Ishikawa (cell line): ENCODE data around the gene QPCT.

Experiments
- CEBPB ChIP-seq: IDR thresholded peaks from 2 replicates; pipeline ENCODE4 v1.6.1; 2012
- CREB1 ChIP-seq: IDR thresholded peaks from 2 replicates; pipeline ENCODE4 v1.6.1; 2012; ENCODE audit warnings: low read depth
- EGR1 ChIP-seq: IDR thresholded peaks from 2 replicates; pipeline ENCODE4 v1.6.1; 2012
- EP300 ChIP-seq: IDR thresholded peaks from 2 replicates; pipeline ENCODE4 v1.6.1; 2012; ENCODE audit warnings: borderline replicate concordance
- FOXM1 ChIP-seq: IDR thresholded peaks from 2 replicates; pipeline ENCODE4 v1.6.1; 2012; ENCODE audit warnings: low read depth, borderline replicate concordance
- NFIC ChIP-seq: IDR thresholded peaks from 2 replicates; pipeline ENCODE4 v1.6.1; 2012
- RAD21 ChIP-seq: IDR thresholded peaks from 2 replicates; pipeline ENCODE4 v1.6.1; 2012; ENCODE audit warnings: low read depth
- TAF1 ChIP-seq: IDR thresholded peaks from 2 replicates; pipeline ENCODE4 v1.6.1; 2012; ENCODE audit warnings: low read depth, mild to moderate bottlenecking
- TCF12 ChIP-seq: IDR thresholded peaks from 2 replicates; pipeline ENCODE4 v1.6.1; 2012; ENCODE audit warnings: low read depth
- TEAD4 ChIP-seq: IDR thresholded peaks from 2 replicates; pipeline ENCODE4 v1.6.1; 2012
- YY1 ChIP-seq: IDR thresholded peaks from 2 replicates; pipeline ENCODE4 v1.6.1; 2012; ENCODE audit warnings: low read depth
- ZBTB7A ChIP-seq: IDR thresholded peaks from 2 replicates; pipeline ENCODE4 v1.6.1; 2012; ENCODE audit warnings: low read depth
- TF ChIP-seq, protein P1 (sequence below): IDR thresholded peaks from 2 replicates; pipeline ENCODE4 v1.6.1; 2012; ENCODE audit warnings: low read depth, mild to moderate bottlenecking
- TF ChIP-seq, protein P2 (sequence below): IDR thresholded peaks from 2 replicates; pipeline ENCODE4 v1.6.1; 2012
- TF ChIP-seq, protein P3 (sequence below): IDR thresholded peaks from 2 replicates; pipeline ENCODE4 v1.6.1; 2012

The QPCT gene

DNA sequence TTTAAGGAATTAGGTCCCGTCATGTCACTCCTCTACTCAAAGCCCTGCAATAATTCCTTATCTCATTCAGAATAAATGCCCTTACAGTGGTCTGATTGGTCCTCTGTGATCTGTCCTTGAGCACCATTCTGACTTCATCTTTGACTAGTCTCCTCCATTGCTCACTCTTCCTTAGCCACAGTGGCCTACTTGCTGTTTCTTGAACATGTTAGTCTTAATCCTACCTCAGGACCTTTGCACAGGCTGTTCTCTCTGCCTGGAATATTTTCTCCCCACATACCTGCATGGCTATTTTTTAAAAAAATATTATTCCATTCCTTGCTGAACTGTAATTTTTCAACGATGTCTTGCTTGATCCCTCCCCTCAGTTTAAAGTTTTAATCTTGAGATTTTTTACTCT is 48.0 kb downstream of the QPCT start:
- TF ChIP-seq FOXM1, result no peak
- no peak for TF ChIP-seq EP300
- no peak for TF ChIP-seq ZBTB7A
- no peak for TF ChIP-seq NFIC
- TF ChIP-seq, protein P1, sequence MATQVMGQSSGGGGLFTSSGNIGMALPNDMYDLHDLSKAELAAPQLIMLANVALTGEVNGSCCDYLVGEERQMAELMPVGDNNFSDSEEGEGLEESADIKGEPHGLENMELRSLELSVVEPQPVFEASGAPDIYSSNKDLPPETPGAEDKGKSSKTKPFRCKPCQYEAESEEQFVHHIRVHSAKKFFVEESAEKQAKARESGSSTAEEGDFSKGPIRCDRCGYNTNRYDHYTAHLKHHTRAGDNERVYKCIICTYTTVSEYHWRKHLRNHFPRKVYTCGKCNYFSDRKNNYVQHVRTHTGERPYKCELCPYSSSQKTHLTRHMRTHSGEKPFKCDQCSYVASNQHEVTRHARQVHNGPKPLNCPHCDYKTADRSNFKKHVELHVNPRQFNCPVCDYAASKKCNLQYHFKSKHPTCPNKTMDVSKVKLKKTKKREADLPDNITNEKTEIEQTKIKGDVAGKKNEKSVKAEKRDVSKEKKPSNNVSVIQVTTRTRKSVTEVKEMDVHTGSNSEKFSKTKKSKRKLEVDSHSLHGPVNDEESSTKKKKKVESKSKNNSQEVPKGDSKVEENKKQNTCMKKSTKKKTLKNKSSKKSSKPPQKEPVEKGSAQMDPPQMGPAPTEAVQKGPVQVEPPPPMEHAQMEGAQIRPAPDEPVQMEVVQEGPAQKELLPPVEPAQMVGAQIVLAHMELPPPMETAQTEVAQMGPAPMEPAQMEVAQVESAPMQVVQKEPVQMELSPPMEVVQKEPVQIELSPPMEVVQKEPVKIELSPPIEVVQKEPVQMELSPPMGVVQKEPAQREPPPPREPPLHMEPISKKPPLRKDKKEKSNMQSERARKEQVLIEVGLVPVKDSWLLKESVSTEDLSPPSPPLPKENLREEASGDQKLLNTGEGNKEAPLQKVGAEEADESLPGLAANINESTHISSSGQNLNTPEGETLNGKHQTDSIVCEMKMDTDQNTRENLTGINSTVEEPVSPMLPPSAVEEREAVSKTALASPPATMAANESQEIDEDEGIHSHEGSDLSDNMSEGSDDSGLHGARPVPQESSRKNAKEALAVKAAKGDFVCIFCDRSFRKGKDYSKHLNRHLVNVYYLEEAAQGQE, result no peak
- TF ChIP-seq YY1, result no peak
- TF ChIP-seq TAF1, result no peak
- TF ChIP-seq CEBPB, result no peak
- no peak for TF ChIP-seq TCF12
- TF ChIP-seq EGR1, result no peak
- TF ChIP-seq RAD21, result no peak
- no peak for TF ChIP-seq CREB1
- TF ChIP-seq, protein P2, sequence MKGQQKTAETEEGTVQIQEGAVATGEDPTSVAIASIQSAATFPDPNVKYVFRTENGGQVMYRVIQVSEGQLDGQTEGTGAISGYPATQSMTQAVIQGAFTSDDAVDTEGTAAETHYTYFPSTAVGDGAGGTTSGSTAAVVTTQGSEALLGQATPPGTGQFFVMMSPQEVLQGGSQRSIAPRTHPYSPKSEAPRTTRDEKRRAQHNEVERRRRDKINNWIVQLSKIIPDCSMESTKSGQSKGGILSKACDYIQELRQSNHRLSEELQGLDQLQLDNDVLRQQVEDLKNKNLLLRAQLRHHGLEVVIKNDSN, result no peak
- TF ChIP-seq, protein P3, sequence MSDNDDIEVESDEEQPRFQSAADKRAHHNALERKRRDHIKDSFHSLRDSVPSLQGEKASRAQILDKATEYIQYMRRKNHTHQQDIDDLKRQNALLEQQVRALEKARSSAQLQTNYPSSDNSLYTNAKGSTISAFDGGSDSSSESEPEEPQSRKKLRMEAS, result no peak
- no peak for TF ChIP-seq TEAD4

DNA sequence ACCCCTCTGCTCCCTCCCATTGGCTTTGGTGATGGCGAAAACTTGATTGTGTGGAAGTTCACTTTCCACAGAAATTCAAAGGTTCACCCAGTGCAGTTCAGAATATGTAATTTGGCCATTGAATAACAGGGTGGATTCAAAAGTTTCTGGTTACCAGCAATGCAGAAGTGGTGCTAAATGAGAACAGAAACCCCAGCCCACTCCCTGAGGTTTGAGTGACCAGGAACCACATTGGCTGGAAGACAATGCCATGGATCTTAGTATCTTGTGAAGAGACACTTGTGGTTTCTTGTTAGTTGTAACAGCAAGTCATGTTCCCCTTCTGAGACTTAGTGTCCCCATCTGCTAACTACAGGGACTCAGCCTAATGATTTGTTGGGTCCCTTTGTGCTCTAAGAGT is 49.8 kb downstream of the QPCT start:
- no peak for TF ChIP-seq NFIC
- TF ChIP-seq EP300, result no peak

- TF ChIP-seq FOXM1, result no peak
- TF ChIP-seq YY1, result no peak
- TF ChIP-seq TCF12, result no peak
- no peak for TF ChIP-seq CEBPB
- TF ChIP-seq, protein P1, result no peak
- TF ChIP-seq EP300, result no peak
- TF ChIP-seq TEAD4, result no peak
- TF ChIP-seq TAF1, result no peak
- TF ChIP-seq ZBTB7A, result no peak
- TF ChIP-seq NFIC, result no peak
- TF ChIP-seq CREB1, result no peak
- TF ChIP-seq, protein P2, result no peak
- TF ChIP-seq RAD21, result no peak
Measured at GRCh38 chr2:37394796-37395555, 50.5 kb downstream of the QPCT start.

- TF ChIP-seq, protein P1, result no peak
Measured at GRCh38 chr2:37396890-37397565, 52.6 kb downstream of the QPCT start.

GRCh38 chr2:37398990-37399389 is 54.6 kb downstream of the QPCT start:
- TF ChIP-seq, protein P1, result no peak
- TF ChIP-seq TCF12, result no peak
- no peak for TF ChIP-seq NFIC
- TF ChIP-seq YY1, result no peak
